Measurements from ENCODE around the gene MGP.

- TF ChIP-seq CTCF (IDR thresholded peaks at IDR 0.05), result no peak
- no peak for TF ChIP-seq POLR2AphosphoS5 (IDR thresholded peaks at IDR 0.05)
- TF ChIP-seq POLR2A (IDR thresholded peaks at IDR 0.05), result no peak
- TF ChIP-seq EP300 (IDR thresholded peaks at IDR 0.05; ENCODE audit: low read depth), result no peak
Measured at GRCh38 chr12:14905269-14906004, 19.8 kb upstream of the MGP start.

Measured in transverse colon (tissue), 4 donors.